AG09319 (cell line): ENCODE data around the gene FAM83G.
A peak's percentile ranks its signal among the peaks of the same experiment; 100 is the strongest.
"Not testable (repeated sequence)": the region's sequence is repeated elsewhere in the genome, so short reads cannot be mapped to it uniquely, and the experiment has no call there.

ENCODE experiments used
- DNase-seq: peaks from one replicate; pipeline ENCODE4 v3.0.0-alpha.2; 2010; ENCODE audit warnings: low read depth; ENCODE audit errors: extremely low read depth
- TF ChIP-seq, protein P1 (sequence below): IDR thresholded peaks from 2 replicates; pipeline ENCODE4 v1.5.1; 2011; ENCODE audit warnings: low read depth, mild to moderate bottlenecking, inconsistent platforms, low read length, moderate library complexity

Gene FAM83G

DNA sequence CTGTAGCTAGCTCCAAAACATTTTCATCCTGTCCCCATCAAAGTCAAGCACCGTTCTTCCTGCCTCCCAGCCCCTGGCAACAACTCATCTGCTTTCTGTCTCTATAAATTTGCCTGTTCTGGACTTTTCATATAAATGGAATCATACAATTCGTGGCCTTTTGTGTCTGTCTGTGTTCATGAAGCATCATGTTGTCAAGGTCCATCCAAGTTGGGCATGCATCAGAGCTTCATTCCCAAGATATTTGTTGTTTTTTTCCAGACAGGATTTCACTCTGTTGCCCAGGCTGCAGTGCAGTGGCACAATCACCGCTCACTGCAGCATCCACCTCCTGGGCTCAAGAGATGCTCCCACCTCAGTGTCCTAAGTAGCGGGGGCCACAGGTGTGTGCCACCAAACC is 46.7 kb downstream of the FAM83G start:
- no peak for DNase-seq
- TF ChIP-seq, protein P1, sequence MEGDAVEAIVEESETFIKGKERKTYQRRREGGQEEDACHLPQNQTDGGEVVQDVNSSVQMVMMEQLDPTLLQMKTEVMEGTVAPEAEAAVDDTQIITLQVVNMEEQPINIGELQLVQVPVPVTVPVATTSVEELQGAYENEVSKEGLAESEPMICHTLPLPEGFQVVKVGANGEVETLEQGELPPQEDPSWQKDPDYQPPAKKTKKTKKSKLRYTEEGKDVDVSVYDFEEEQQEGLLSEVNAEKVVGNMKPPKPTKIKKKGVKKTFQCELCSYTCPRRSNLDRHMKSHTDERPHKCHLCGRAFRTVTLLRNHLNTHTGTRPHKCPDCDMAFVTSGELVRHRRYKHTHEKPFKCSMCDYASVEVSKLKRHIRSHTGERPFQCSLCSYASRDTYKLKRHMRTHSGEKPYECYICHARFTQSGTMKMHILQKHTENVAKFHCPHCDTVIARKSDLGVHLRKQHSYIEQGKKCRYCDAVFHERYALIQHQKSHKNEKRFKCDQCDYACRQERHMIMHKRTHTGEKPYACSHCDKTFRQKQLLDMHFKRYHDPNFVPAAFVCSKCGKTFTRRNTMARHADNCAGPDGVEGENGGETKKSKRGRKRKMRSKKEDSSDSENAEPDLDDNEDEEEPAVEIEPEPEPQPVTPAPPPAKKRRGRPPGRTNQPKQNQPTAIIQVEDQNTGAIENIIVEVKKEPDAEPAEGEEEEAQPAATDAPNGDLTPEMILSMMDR: no peak

DNA sequence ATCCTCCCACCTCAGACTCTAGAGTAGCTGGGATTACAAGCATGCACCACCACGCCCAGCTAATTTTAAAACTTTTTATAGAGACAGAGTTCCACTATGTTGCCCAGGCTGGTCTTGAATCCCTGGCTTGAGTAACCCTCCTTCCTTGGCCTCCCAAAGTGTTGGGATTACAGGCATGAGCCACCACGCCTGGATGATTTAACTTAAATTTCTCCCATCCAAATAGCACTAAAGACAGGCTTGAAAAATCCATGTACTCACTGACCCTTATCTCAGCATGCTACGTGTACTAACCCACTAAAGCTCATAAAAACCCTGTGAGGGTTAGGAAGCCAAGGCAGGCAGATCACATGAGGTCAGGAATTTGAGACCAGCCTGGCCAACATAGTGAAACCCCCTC is 48.0 kb downstream of the FAM83G start:
- TF ChIP-seq, protein P1: no peak
- DNase-seq: no peak

DNA sequence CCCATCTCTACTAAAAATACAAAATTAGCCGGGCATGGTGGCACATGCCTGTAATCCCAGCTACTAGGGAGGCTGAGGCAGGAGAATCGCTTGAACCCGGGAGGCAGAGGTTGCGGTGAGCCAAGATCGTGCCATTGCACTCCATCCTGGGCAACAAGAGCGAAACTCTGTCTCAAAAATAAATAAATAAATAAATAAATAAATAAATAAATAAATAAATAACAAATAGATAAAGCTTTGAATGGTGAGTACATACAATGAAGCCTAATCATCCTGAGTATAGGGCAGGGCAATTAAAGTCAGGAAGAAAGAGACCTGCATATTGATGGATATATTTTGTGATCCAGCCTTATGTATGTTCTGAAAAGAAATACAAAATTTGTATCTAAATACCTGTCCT is 48.5 kb downstream of the FAM83G start:
- not testable (repeated sequence) for DNase-seq

DNA sequence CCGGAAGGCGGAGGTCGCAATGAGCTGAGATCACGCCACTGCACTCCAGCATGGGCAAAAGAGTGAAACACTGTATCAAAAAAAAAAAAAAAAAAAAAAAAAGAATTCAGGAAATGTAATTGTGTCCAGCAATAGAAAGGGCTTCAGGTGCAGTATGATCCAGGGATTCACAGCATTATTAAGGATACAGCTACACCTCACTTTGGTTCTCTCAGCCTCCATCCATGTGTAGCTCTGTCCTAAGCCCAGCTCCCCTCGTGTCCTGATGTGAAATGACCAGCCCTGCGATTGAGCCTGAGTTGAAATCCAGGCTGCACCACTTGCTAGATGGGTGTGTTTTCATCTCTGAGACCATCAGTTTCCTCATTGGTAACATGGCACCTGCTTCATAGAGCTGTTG is 49.6 kb downstream of the FAM83G start:
- TF ChIP-seq, protein P1: no peak
- DNase-seq: no peak

DNA sequence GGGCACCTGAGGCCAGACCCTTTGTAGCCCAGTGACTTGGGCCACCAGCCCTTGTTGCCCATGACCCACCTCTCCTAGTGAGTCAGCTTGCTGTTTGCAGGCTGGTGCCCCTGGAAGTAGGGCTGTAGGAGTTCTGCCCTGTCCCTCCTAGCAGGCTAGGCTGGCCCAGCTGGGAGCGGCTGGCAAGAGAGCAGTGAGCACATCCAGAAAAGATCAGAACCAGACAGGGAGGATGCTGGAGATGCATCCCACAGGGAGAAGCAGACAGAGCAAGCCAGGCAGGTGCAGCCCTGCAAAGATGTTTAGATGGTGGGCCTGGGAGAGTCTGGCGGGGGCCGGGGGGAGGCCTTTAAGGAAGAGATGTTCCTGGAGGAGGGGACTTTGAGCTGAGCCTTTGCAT is 50.2 kb downstream of the FAM83G start:
- TF ChIP-seq, protein P1: no peak
- DNase-seq: no peak

DNA sequence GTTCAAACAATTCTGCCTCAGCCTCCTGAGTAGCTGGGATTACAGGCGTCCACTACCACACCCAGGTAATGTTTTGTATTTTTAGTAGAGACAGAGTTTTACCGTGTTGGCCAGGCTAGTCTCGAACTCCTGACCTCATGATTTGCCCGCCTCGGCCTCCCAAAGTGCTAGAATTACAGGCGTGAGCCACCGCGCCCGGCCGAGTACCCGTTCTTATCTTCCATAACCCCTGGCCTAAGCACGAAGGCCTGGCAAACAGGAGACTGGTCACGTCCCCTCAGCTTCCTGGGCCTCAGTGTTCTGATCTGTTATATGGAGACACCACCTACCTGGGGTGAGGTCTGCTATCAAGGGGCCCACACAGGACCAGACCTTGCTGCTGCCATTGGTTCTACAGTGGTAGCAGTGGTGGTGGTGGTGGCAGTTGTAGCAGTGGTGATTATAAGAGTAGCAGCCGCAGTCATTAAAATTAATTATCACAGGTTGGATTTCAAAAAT is 51.3 kb downstream of the FAM83G start:
- DNase-seq: no peak
- TF ChIP-seq, protein P1: no peak

DNA sequence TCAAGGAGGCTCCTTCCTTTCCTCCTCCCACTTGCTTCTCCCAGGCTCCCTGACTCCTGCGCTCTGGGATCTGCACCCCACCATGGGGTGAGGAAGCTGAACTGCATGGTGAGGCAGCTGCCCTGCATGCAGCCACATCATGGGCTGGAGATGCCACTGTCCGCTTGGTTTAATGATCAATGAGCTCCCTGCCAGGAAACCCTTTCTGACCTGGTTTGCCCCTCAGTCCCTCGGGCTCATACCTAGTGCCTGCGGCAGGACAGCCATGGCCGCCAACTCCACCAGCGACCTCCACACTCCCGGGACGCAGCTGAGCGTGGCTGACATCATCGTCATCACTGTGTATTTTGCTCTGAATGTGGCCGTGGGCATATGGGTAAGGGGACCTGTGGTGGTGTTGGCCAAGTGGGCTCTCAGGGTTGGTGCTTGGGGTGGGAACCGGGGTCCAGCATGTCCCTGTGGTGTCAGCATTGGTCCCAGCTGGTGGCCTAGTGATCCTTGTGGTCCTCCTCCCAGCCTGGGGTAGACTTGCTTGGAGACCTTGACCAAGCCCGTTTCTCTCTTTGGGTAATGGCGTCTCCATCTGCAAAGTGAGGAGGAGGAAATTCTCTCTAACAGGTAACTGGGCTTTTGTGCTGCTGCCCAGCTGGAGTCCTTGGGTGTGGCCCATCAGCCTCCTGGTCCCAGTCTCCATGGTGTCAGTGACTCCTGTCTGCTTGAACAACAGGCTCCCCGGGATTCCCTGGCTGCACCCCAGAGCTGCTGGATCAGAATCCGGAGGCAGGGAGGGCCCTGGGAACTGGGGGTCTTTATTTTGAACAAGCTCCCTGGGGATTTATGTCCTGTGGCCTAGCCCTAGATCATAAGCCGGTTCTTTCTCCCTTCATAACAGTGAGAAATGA is 52.4 kb downstream of the FAM83G start, which contains the start of gene SLC5A10:
Gene SLC5A10, plus strand, starts transcription at position 225 of the 902 bp plus-strand sequence. Its CDS starts 41 bp downstream, at position 266.
- no peak for DNase-seq
- TF ChIP-seq, protein P1: peak; percentile 7; the same call in 1 of the 2 replicates
